Suprapubic skin (tissue), 3 donors: ENCODE data around the gene COL23A1.

Source experiments
- CTCF ChIP-seq, 2 donors: fragments of 200-600 bp in 1 of 2; fragments of 450-650 bp in 1 of 2; sonication (generic) in 1 of 2; IDR thresholded peaks; one replicate each; pipeline ENCODE4 v1.5.1; 2016 to 2019; ENCODE audit warnings: antibody characterized with exemption in 2 of 2, mild to moderate bottlenecking in 1 of 2, moderate library complexity in 1 of 2
- POLR2A ChIP-seq, 2 donors: fragments of 450-650 bp; IDR thresholded peaks; one replicate each; pipeline ENCODE4 v1.6.1; 2017; ENCODE audit warnings: antibody characterized with exemption in 2 of 2, mild to moderate bottlenecking in 2 of 2, moderate library complexity in 2 of 2

- TF ChIP-seq CTCF (IDR thresholded peaks at IDR 0.05) (no peak), POLR2A (IDR thresholded peaks at IDR 0.05) (no peak)
These were observed 221.4 kb downstream of the COL23A1 start for GRCh38 chr5:178368716-178369300.
